T-helper 2 cell treated with Interferon-gamma antibody and Interleukin-4, amounts not matched to agents 100 ng/mL and 5 ng/mL, for 36 hours (primary cell): ENCODE results near the gene SPATA4. TPM values are rescaled to one million over a fixed set of nuclear protein-coding genes. Genes with fewer than 3 reads are reported as not detected.
"Not testable (repeated sequence)": the region's sequence is repeated elsewhere in the genome, so short reads cannot be mapped to it uniquely, and the experiment has no call there.

ENCODE experiments used
- intact Hi-C: fragments of 100-400 bp; cut with micrococcal nuclease; formaldehyde crosslinking; loops from one replicate; pipeline ENCODE4 v1.15.1; 2023
- total RNA-seq: library from RNA; stranded (reverse); gene quantifications from 2 replicates; pipeline ENCODE4 v1.2.3, GENCODE V29; 2022

The SPATA4 gene
- not detected in 2 replicates for total RNA-seq

GRCh38 chr4:176195184-176195978, at the start of gene SPATA4:
Gene SPATA4, minus strand, starts transcription at chr4:176195585. Its CDS starts 23 bp downstream, at chr4:176195562.
- intact Hi-C loops, result loop anchor here (1.0 to 10.0 kb wide), 7 partner anchors 71 to 1913 kb away; partner anchors contain the start of genes AGA, CEP44, FBXO8 and NEIL3

- intact Hi-C loops, result no loop called here
These were observed 47.5 kb upstream of the SPATA4 start for GRCh38 chr4:176242764-176243347.

GRCh38 chr4:176241703-176242102, 46.3 kb upstream of the SPATA4 start:
- intact Hi-C loops, result no loop called here

GRCh38 chr4:176238826-176239225, 43.4 kb upstream of the SPATA4 start:
- intact Hi-C loops, result no loop called here

- intact Hi-C loops, result no loop called here
These were observed 42.8 kb upstream of the SPATA4 start for GRCh38 chr4:176238157-176238610.

- intact Hi-C loops, result no loop called here
These were observed 41.6 kb upstream of the SPATA4 start for GRCh38 chr4:176236946-176237345.

- intact Hi-C loops, result no loop called here
These were observed 35.5 kb upstream of the SPATA4 start for GRCh38 chr4:176230836-176231235.

GRCh38 chr4:176229645-176230044, 34.3 kb upstream of the SPATA4 start:
- intact Hi-C loops, result no loop called here

- intact Hi-C loops, result no loop called here
These were observed 31.4 kb upstream of the SPATA4 start for GRCh38 chr4:176226736-176227135.

- intact Hi-C loops, result no loop called here
These were observed 28.2 kb upstream of the SPATA4 start for GRCh38 chr4:176223561-176223960.

- intact Hi-C loops, result no loop called here
These were observed 26.8 kb upstream of the SPATA4 start for GRCh38 chr4:176222149-176222548.

- intact Hi-C loops, result no loop called here
These were observed 22.1 kb upstream of the SPATA4 start for GRCh38 chr4:176217510-176217909.

GRCh38 chr4:176212351-176212750, 17.0 kb upstream of the SPATA4 start:
- intact Hi-C loops, result not testable (repeated sequence)

GRCh38 chr4:176210579-176211296, 15.4 kb upstream of the SPATA4 start:
- intact Hi-C loops, result no loop called here

- intact Hi-C loops, result no loop called here
These were observed 14.7 kb upstream of the SPATA4 start for GRCh38 chr4:176210101-176210500.

GRCh38 chr4:176209535-176209934, 14.2 kb upstream of the SPATA4 start:
- intact Hi-C loops, result no loop called here

- intact Hi-C loops, result no loop called here
These were observed 12.5 kb upstream of the SPATA4 start for GRCh38 chr4:176207839-176208238.

- intact Hi-C loops, result no loop called here
These were observed 9.9 kb upstream of the SPATA4 start for GRCh38 chr4:176205299-176205698.

- intact Hi-C loops, result loop anchor here (5.0 to 10.0 kb wide), 4 partner anchors 131 to 1916 kb away; partner anchors contain the start of genes AGA, CEP44, FBXO8 and WDR17
These were observed 3.0 kb upstream of the SPATA4 start for GRCh38 chr4:176198316-176198903.

GRCh38 chr4:176193938-176194337, 1.4 kb downstream of the SPATA4 start:
- intact Hi-C loops, result loop anchor here (2.0 to 10.0 kb wide), 2 partner anchors 69 to 711 kb away; no protein-coding TSS in a partner anchor

GRCh38 chr4:176193126-176193525, 2.3 kb downstream of the SPATA4 start:
- intact Hi-C loops, result loop anchor here (10.0 kb wide), 1 partner anchor 712 kb away; no protein-coding TSS in a partner anchor
